ENCODE results near the gene TBXA2R. TPM values are rescaled to one million over a fixed set of nuclear protein-coding genes. Genes with fewer than 3 reads are reported as not detected.

TBXA2R gene
- total RNA-seq, 4 donors from 2014 or later: 4.8 to 17.2 (median 7.7) TPM

- H3K27me3 ChIP-seq: no peaks in the 10 kb centered on the region
- peak overlapping the region; percentile 70 to 100 (median 95) for H3K4me3 ChIP-seq
- H3K36me3 ChIP-seq: peaks cover 21 to 40% (median 37%) of the 10 kb centered on the region in 4 donors
- no peaks in the 10 kb centered on the region for H3K9me3 ChIP-seq
- 1% methylated on average over 18 of the region's 21 CpGs for WGBS
- TF ChIP-seq POLR2AphosphoS5 (IDR thresholded peaks at IDR 0.05): no peak
- TF ChIP-seq, protein P1, sequence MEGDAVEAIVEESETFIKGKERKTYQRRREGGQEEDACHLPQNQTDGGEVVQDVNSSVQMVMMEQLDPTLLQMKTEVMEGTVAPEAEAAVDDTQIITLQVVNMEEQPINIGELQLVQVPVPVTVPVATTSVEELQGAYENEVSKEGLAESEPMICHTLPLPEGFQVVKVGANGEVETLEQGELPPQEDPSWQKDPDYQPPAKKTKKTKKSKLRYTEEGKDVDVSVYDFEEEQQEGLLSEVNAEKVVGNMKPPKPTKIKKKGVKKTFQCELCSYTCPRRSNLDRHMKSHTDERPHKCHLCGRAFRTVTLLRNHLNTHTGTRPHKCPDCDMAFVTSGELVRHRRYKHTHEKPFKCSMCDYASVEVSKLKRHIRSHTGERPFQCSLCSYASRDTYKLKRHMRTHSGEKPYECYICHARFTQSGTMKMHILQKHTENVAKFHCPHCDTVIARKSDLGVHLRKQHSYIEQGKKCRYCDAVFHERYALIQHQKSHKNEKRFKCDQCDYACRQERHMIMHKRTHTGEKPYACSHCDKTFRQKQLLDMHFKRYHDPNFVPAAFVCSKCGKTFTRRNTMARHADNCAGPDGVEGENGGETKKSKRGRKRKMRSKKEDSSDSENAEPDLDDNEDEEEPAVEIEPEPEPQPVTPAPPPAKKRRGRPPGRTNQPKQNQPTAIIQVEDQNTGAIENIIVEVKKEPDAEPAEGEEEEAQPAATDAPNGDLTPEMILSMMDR (IDR thresholded peaks at IDR 0.05): no peak
- no peak for TF ChIP-seq POLR2A (IDR thresholded peaks at IDR 0.05; ENCODE audit: low read depth)
- no peak for TF ChIP-seq EP300 (IDR thresholded peaks at IDR 0.05)
- H3K27ac ChIP-seq (replicated peaks in 1 of 4): peak overlapping the region; percentile 88 to 95 (median 90)
- no peak for DNase-seq (ENCODE audit: extremely low spot score)
- intact Hi-C loops (cut with DNase I): no loop called here
- peaks cover 16 to 35% (median 30%) of the 10 kb centered on the region in 4 donors for H3K4me1 ChIP-seq
Measured at GRCh38 chr19:3625996-3626472, 19.4 kb upstream of the TBXA2R start.

DNA sequence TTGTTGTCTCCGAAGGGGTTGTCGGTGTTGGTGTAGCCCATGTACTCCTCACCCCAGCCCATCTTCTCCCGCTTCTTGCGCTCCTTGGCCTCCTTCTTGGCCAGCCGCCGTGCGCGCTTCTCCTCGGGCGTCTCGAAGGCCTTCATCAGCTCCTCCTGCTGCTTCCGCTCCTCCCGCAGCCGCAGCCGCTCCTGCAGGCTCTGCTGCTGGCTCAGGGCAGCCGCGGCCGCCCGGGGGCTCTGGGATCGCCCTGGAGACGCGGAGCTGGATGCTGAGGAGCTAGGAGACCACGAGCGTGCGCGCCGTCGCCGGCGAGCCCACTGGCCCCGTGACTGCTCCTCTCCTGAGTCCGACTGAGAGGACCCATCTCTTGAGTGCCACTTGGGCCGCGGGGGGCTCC is 17.0 kb upstream of the TBXA2R start:
- intact Hi-C loops (cut with DNase I): no loop called here
- Histone ChIP-seq H3K27ac (replicated peaks in 1 of 4) (no peak overlapping the region), H3K27me3 (no peaks in the 10 kb centered on the region), H3K4me1 (peaks cover 16 to 52% (median 37%) of the 10 kb centered on the region in 4 donors), H3K9me3 (no peaks in the 10 kb centered on the region), H3K4me3 (no peak overlapping the region), H3K36me3 (peaks cover 26 to 52% (median 50%) of the 10 kb centered on the region in 4 donors)
- WGBS: 90% methylated on average over 23 of the region's 34 CpGs
- DNase-seq (ENCODE audit: extremely low spot score): no peak
- TF ChIP-seq EP300 (IDR thresholded peaks at IDR 0.05) (no peak), POLR2AphosphoS5 (IDR thresholded peaks at IDR 0.05) (no peak), POLR2A (IDR thresholded peaks at IDR 0.05; ENCODE audit: low read depth) (no peak)
- TF ChIP-seq, protein P1 (IDR thresholded peaks at IDR 0.05): no peak

DNA sequence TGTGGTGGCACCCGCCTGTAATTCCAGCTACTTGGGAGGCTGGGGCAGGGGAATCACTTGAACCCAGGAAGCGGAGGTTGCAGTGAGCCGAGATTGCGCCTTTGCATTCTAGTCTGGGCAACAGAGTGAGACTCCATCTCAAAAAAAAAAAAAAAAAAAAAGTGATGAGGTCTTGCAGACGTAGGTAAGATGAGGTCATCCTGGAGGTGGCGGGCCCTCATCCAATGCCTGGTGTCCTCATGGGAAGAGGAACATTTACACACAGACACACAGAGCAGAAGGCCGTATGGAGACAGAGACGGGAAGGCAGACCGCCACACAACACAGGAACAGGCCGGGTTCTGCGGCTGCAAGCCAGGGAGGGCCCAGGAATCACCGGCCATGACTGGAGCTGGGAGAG is 15.5 kb upstream of the TBXA2R start:
- no peak overlapping the region for H3K27ac ChIP-seq (replicated peaks in 1 of 4)
- peaks cover 26 to 60% (median 51%) of the 10 kb centered on the region in 4 donors for H3K36me3 ChIP-seq
- no peaks in the 10 kb centered on the region for H3K27me3 ChIP-seq
- DNase-seq (ENCODE audit: extremely low spot score): no peak
- no peaks in the 10 kb centered on the region for H3K9me3 ChIP-seq
- intact Hi-C loops (cut with DNase I): no loop called here
- H3K4me1 ChIP-seq: peaks cover 24 to 63% (median 45%) of the 10 kb centered on the region in 4 donors
- TF ChIP-seq POLR2A (IDR thresholded peaks at IDR 0.05; ENCODE audit: low read depth) (no peak), POLR2AphosphoS5 (IDR thresholded peaks at IDR 0.05) (no peak), EP300 (IDR thresholded peaks at IDR 0.05) (no peak)
- TF ChIP-seq, protein P1 (IDR thresholded peaks at IDR 0.05): no peak
- H3K4me3 ChIP-seq: no peak overlapping the region
- WGBS: 80% methylated on average over 12 of the region's 12 CpGs

DNA sequence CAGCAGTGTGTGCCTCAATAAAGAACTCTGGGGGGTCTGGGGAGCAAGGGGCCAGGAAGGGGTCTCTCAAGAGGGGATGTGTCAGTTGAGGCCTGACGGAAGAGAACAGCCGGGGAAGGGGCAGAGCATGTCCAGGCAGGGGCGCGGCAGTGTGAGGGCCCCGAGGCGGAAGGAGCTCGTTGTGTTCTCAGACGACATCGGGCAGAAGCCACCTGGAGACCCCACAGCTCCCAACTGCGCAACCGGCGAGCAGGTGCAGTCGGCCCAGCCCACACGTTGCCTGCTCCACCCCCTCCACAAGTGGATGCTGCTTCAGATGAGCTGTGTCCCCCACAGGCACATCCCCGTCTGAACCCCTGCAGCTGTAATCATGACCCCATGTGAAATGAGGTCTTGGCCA is 15.0 kb upstream of the TBXA2R start:
- no peak overlapping the region for H3K4me3 ChIP-seq
- H3K36me3 ChIP-seq: peaks cover 26 to 65% (median 56%) of the 10 kb centered on the region in 4 donors
- intact Hi-C loops (cut with DNase I): no loop called here
- no peak overlapping the region for H3K27ac ChIP-seq (replicated peaks in 1 of 4)
- H3K4me1 ChIP-seq: peaks cover 24 to 61% (median 42%) of the 10 kb centered on the region in 4 donors
- H3K27me3 ChIP-seq: no peaks in the 10 kb centered on the region
- DNase-seq (ENCODE audit: extremely low spot score): no peak
- TF ChIP-seq POLR2A (IDR thresholded peaks at IDR 0.05; ENCODE audit: low read depth): no peak
- TF ChIP-seq, protein P1 (IDR thresholded peaks at IDR 0.05): no peak
- TF ChIP-seq POLR2AphosphoS5 (IDR thresholded peaks at IDR 0.05): no peak
- TF ChIP-seq EP300 (IDR thresholded peaks at IDR 0.05): no peak
- 92% methylated on average over 15 of the region's 15 CpGs for WGBS
- no peaks in the 10 kb centered on the region for H3K9me3 ChIP-seq
